Fibroblast of pulmonary artery (primary cell): ENCODE results near the gene TSPAN15.

Experiments used
- DNase-seq: peaks from one replicate; pipeline ENCODE4 v3.0.0-alpha.2; 2010; ENCODE audit warnings: low read depth
- H3K4me3 ChIP-seq: replicated peaks from 2 replicates; pipeline ENCODE4 v1.5.1; 2011; ENCODE audit warnings: low read depth, mild to moderate bottlenecking, control low read depth, low read length, moderate library complexity
- TF ChIP-seq, protein P1 (sequence below): IDR thresholded peaks from 2 replicates; pipeline ENCODE4 v1.5.1; 2011; ENCODE audit warnings: mild to moderate bottlenecking, control low read depth, low read length, inconsistent platforms; ENCODE audit errors: missing control alignments

TSPAN15 gene

GRCh38 chr10:69453795-69454194 lies 2.5 kb downstream of the TSPAN15 start:
- TF ChIP-seq, protein P1, sequence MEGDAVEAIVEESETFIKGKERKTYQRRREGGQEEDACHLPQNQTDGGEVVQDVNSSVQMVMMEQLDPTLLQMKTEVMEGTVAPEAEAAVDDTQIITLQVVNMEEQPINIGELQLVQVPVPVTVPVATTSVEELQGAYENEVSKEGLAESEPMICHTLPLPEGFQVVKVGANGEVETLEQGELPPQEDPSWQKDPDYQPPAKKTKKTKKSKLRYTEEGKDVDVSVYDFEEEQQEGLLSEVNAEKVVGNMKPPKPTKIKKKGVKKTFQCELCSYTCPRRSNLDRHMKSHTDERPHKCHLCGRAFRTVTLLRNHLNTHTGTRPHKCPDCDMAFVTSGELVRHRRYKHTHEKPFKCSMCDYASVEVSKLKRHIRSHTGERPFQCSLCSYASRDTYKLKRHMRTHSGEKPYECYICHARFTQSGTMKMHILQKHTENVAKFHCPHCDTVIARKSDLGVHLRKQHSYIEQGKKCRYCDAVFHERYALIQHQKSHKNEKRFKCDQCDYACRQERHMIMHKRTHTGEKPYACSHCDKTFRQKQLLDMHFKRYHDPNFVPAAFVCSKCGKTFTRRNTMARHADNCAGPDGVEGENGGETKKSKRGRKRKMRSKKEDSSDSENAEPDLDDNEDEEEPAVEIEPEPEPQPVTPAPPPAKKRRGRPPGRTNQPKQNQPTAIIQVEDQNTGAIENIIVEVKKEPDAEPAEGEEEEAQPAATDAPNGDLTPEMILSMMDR, result no peak
- H3K4me3 ChIP-seq, result no peak overlapping the region
- no peak for DNase-seq

DNA sequence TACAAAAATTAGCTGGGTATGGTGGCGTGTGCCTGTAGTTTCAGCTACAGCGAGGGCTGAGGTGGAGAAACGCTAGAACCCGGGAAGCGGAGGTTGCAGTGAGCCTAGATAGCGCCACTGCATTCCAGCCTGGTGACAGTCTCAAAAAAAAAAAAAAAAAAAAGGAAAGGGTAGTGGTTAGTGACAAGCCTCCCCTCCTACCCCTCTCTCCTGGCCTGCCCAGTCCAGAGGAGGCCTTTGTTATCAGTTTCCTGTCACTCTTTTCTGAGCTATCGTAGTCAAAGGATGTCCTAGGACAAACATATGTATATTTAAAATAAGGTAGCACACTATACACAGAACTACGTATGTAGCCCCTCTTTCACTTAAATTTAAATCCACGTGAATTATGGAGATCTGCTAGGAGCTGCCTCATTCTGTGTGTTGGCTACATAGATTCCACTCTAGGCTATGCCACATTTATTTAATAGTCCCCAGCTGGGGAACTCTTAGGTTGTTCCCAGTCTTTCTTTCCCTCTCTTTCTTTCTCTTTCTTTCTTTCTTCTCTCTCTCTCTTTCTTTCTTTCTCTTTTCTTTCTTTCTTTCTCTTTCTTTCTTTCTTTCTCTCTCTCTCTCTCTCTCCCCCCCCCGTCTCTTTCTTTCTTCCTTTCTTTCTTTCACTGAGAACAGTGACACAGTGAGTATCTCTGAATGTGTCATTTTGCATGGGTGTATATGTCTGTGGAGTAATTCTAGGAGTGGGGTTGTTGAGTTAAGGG lies 3.9 kb downstream of the TSPAN15 start:
- TF ChIP-seq, protein P1, result no peak
- no peak overlapping the region for H3K4me3 ChIP-seq
- DNase-seq, result no peak

DNA sequence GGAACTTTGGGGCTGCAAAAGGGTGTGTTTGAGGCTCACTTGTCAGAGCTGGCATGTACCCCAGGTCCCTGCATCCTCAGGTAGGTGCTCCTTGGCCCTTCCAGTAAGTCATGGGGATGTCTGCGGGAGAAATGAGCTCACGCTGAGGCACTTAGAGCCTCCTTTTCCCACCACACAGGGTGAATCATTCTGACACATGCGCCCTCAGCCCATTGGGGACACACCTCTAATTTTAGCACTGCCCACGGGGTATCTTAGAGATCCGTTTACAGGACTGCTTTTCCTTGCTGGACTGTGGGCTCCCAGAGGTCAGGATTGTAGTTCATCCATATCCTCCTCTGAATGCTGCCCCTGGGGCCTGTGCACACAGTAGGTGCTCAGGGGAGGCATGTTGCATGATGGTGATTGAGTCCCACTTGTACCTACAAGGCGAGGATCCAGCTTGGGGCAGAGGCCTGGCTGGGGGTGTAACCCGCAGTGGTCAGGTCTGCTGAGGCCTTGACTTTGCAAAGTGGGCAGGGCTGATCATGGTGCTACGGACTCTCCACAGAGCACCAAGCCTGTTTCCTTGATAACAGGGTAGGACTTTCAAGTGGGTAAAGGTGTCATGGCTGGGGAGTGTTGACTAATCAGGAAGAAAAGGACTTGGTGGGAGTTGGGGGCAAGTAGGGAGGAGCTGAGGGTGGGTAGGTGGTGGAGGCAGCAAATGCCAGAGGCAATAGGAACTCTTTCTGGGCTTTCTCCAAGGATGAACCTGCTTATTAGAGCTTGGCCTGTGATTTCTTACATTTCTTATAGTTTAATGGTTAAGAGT lies 5.8 kb downstream of the TSPAN15 start:
- no peak for DNase-seq
- no peak overlapping the region for H3K4me3 ChIP-seq
- TF ChIP-seq, protein P1, result no peak

DNA sequence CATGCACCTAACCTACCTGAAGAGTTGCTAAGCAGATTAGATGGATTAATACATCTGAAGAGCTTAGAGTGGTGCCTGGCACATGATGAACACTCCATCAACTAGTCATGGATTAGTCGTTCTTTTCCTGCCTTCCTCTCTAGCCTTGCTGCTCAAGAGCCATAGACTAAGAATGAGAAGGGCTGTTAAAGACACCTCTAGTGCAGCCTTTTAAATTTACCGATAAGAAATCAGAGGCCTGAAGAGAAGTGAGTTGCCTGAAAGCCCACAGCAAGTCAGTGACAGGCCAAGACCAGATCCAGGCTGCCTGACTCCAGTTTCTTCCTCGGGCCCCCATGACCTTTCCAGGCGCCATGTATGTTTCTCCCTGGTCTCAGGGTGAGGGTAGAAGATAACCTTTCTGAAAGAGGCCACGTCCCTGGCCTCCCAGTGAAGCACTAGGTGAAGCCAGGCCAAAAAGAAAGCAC lies 6.5 kb downstream of the TSPAN15 start:
- H3K4me3 ChIP-seq, result no peak overlapping the region
- TF ChIP-seq, protein P1, result no peak
- DNase-seq, result no peak

GRCh38 chr10:69458430-69459100 lies 7.3 kb downstream of the TSPAN15 start:
- no peak overlapping the region for H3K4me3 ChIP-seq
- DNase-seq, result no peak
- TF ChIP-seq, protein P1, result no peak

GRCh38 chr10:69459101-69459790 lies 8.0 kb downstream of the TSPAN15 start:
- no peak for DNase-seq
- no peak overlapping the region for H3K4me3 ChIP-seq
- TF ChIP-seq, protein P1, result no peak
